Measurements from ENCODE around the gene GPT2. TPM values are rescaled to one million over a fixed set of nuclear protein-coding genes. Genes with fewer than 3 reads are reported as not detected.

The GPT2 gene
- total RNA-seq, 1 donor from 2014 or later = 17.4 TPM

- intact Hi-C loops (cut with micrococcal nuclease) = loop anchor here (1.0 to 2.0 kb wide), 11 partner anchors 40 to 1394 kb away; partner anchors contain the start of genes GPT2, ITFG1, NETO2 and ORC6
- H3K4me1 Mint-ChIP-seq = peaks cover 44% of the 10 kb centered on the region
- no peak for TF ChIP-seq CTCF (IDR thresholded peaks at IDR 0.05)
- ChIA-PET POLR2A (interaction anchor here (0.6 to 4.0 kb wide), 10 partner anchors 10 to 489 kb away, joined by 3 to 18 read pairs (median 5); partner anchors contain the start of genes GPT2 and PHKB), CTCF (interaction anchor here (2.1 to 2.2 kb wide), 2 partner anchors 46 to 65 kb away, joined by 5 to 8 read pairs; no protein-coding TSS in a partner anchor)
- H3K36me3 Mint-ChIP-seq (ENCODE audit: low read depth) = peaks cover 45% of the 10 kb centered on the region
- H3K27me3 Mint-ChIP-seq = no peaks in the 10 kb centered on the region
- DNase-seq = peak; percentile 50
- peak overlapping the region; percentile 92 for H3K27ac Mint-ChIP-seq
- H3K4me3 Mint-ChIP-seq = peak overlapping the region; percentile 92
- ATAC-seq (ENCODE audit: low read depth) = peak; percentile 37
- H3K9me3 Mint-ChIP-seq = no peaks in the 10 kb centered on the region
These were observed 88.5 kb downstream of the GPT2 start for GRCh38 chr16:46972429-46973206.

- no peaks in the 10 kb centered on the region for H3K27me3 Mint-ChIP-seq
- DNase-seq (peak; percentile 94), ATAC-seq (ENCODE audit: low read depth) (peak; percentile 93)
- ChIA-PET CTCF (interaction anchor here (1.3 to 2.1 kb wide), 3 partner anchors 45 to 169 kb away, joined by 5 to 9 read pairs (median 8); no protein-coding TSS in a partner anchor), POLR2A (interaction anchor here (0.7 to 4.0 kb wide), 21 partner anchors 11 to 626 kb away, joined by 3 to 18 read pairs (median 4); partner anchors contain the start of genes GPT2, ITFG1, NETO2 and PHKB)
- peak within 1 kb of the TSS; percentile 95 for H3K4me3 Mint-ChIP-seq
- H3K9me3 Mint-ChIP-seq = no peaks in the 10 kb centered on the region
- peaks cover 38% of the 10 kb centered on the region for H3K36me3 Mint-ChIP-seq (ENCODE audit: low read depth)
- peaks cover 44% of the 10 kb centered on the region for H3K4me1 Mint-ChIP-seq
- intact Hi-C loops (cut with micrococcal nuclease) = loop anchor here (1.0 to 2.0 kb wide), 10 partner anchors 41 to 1393 kb away; partner anchors contain the start of genes GPT2, ITFG1, NETO2 and ORC6
- no peak for TF ChIP-seq CTCF (IDR thresholded peaks at IDR 0.05)
- H3K27ac Mint-ChIP-seq = peak within 1 kb of the TSS; percentile 98
These were observed 89.2 kb downstream of the GPT2 start, which contains the start of gene DNAJA2 for GRCh38 chr16:46973207-46973995. DNAJA2 (minus strand) TSS chr16:46973674; CDS start chr16:46973572, 102 bp downstream.

GRCh38 chr16:46973996-46974324 is 89.8 kb downstream of the GPT2 start:
- peak overlapping the region; percentile 98 for H3K27ac Mint-ChIP-seq

GRCh38 chr16:46974352-46974751 is 90.2 kb downstream of the GPT2 start:
- H3K4me1 Mint-ChIP-seq = peaks cover 42% of the 10 kb centered on the region
- DNase-seq = no peak
- H3K9me3 Mint-ChIP-seq = no peaks in the 10 kb centered on the region
- H3K36me3 Mint-ChIP-seq (ENCODE audit: low read depth) = peaks cover 28% of the 10 kb centered on the region
- peak overlapping the region; percentile 98 for H3K27ac Mint-ChIP-seq
- POLR2A ChIA-PET = interaction anchor here (0.6 to 4.0 kb wide), 18 partner anchors 10 to 625 kb away, joined by 3 to 18 read pairs (median 5); partner anchors contain the start of genes GPT2, ITFG1, NETO2 and PHKB
- CTCF ChIA-PET = interaction anchor here (1.3 to 2.1 kb wide), 3 partner anchors 44 to 168 kb away, joined by 5 to 9 read pairs (median 8); no protein-coding TSS in a partner anchor
- H3K4me3 Mint-ChIP-seq = peak overlapping the region; percentile 95
- peak; percentile 7 for ATAC-seq (ENCODE audit: low read depth)
- TF ChIP-seq CTCF (IDR thresholded peaks at IDR 0.05) = no peak
- no peaks in the 10 kb centered on the region for H3K27me3 Mint-ChIP-seq
- intact Hi-C loops (cut with micrococcal nuclease) = no loop called here

More at GRCh38 chr16:46973996-46974324, 89.8 kb downstream of the GPT2 start:
- H3K9me3 Mint-ChIP-seq = no peaks in the 10 kb centered on the region
- intact Hi-C loops (cut with micrococcal nuclease) = loop anchor here (1.0 to 2.0 kb wide), 10 partner anchors 42 to 1392 kb away; partner anchors contain the start of genes GPT2, ITFG1, NETO2 and ORC6
- no peak for TF ChIP-seq CTCF (IDR thresholded peaks at IDR 0.05)
- POLR2A ChIA-PET = interaction anchor here (0.6 to 4.0 kb wide), 18 partner anchors 10 to 626 kb away, joined by 3 to 18 read pairs (median 5); partner anchors contain the start of genes GPT2, ITFG1, NETO2 and PHKB
- ATAC-seq (ENCODE audit: low read depth) (no peak), DNase-seq (no peak)
- H3K36me3 Mint-ChIP-seq (ENCODE audit: low read depth) = peaks cover 32% of the 10 kb centered on the region
- H3K27me3 Mint-ChIP-seq = no peaks in the 10 kb centered on the region
- peak overlapping the region; percentile 95 for H3K4me3 Mint-ChIP-seq
- peaks cover 44% of the 10 kb centered on the region for H3K4me1 Mint-ChIP-seq
- CTCF ChIA-PET = interaction anchor here (1.3 to 2.1 kb wide), 3 partner anchors 44 to 168 kb away, joined by 5 to 9 read pairs (median 8); no protein-coding TSS in a partner anchor
